Left ventricle myocardium inferior (tissue), 1 donor: ENCODE measurements around the gene F13A1. TPM values are rescaled to one million over a fixed set of nuclear protein-coding genes. Genes with fewer than 3 reads are reported as not detected.

Experiments
- DNase-seq: peaks from one replicate; pipeline ENCODE4 v3.0.0-alpha.2; 2020
- H3K27ac ChIP-seq: fragments of 200-600 bp; replicated peaks from 2 replicates; pipeline ENCODE4 v1.8.0; 2021
- H3K27me3 ChIP-seq: fragments of 200-600 bp; 2 replicates; pipeline ENCODE4 v1.8.0; 2021; ENCODE audit warnings: low read depth
- H3K36me3 ChIP-seq: fragments of 200-600 bp; 2 replicates; pipeline ENCODE4 v1.8.0; 2021
- H3K4me1 ChIP-seq: fragments of 200-600 bp; 2 replicates; pipeline ENCODE4 v1.8.0; 2021
- H3K4me3 ChIP-seq: fragments of 200-600 bp; 2 replicates; pipeline ENCODE4 v1.8.0; 2021; ENCODE audit warnings: mild to moderate bottlenecking, moderate library complexity
- H3K9me3 ChIP-seq: fragments of 200-600 bp; replicated peaks from 2 replicates; pipeline ENCODE4 v1.8.0; 2021
- intact Hi-C: fragments of 100-400 bp; cut with micrococcal nuclease; formaldehyde crosslinking; loops from one replicate; pipeline ENCODE4 v1.11.0; 2022
- total RNA-seq: library from RNA; stranded (reverse); fragmentation: NEBNext Ultra II Directional; extraction: Animal tissue kit (Norgen Biotek cat#: 25700); gene quantifications from one replicate; pipeline ENCODE4 v1.2.1, GENCODE V29; 2021
- TF ChIP-seq, protein P1 (sequence below): fragments of 200-600 bp; IDR thresholded peaks from 2 replicates; pipeline ENCODE4 v1.8.0; 2021; ENCODE audit warnings: antibody characterized with exemption, mild to moderate bottlenecking, borderline replicate concordance
- donor health status: DM: no; HTN: yes; CAD: no; lungs with severe emphysema.

The F13A1 gene
- total RNA-seq, 1 donor from 2014 or later, result 93.1 TPM

DNA sequence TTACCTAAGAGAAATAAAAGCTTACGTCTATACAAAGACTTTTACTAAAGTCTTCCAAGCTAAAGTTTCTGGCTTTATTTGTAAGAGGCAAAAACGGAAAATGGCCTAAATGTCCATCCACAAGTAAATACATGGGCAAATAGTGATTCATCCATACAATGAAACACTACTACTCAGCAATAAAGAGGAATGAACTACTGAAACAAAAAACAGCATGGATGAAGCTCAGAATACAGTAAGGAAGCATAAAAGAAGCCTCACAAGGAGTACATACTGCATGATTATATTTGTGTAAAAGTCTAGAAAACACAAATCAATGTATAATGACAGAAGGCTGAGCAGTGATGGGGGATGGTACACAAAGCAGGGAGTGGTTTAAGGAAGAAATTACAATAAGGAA, 84.7 kb downstream of the F13A1 start:
- no peaks in the 10 kb centered on the region for H3K27me3 ChIP-seq
- TF ChIP-seq, protein P1, sequence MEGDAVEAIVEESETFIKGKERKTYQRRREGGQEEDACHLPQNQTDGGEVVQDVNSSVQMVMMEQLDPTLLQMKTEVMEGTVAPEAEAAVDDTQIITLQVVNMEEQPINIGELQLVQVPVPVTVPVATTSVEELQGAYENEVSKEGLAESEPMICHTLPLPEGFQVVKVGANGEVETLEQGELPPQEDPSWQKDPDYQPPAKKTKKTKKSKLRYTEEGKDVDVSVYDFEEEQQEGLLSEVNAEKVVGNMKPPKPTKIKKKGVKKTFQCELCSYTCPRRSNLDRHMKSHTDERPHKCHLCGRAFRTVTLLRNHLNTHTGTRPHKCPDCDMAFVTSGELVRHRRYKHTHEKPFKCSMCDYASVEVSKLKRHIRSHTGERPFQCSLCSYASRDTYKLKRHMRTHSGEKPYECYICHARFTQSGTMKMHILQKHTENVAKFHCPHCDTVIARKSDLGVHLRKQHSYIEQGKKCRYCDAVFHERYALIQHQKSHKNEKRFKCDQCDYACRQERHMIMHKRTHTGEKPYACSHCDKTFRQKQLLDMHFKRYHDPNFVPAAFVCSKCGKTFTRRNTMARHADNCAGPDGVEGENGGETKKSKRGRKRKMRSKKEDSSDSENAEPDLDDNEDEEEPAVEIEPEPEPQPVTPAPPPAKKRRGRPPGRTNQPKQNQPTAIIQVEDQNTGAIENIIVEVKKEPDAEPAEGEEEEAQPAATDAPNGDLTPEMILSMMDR, result no peak
- no peaks in the 10 kb centered on the region for H3K36me3 ChIP-seq
- DNase-seq, result no peak
- H3K27ac ChIP-seq, result no peak overlapping the region
- H3K9me3 ChIP-seq, result no peaks in the 10 kb centered on the region
- no peaks in the 10 kb centered on the region for H3K4me1 ChIP-seq
- H3K4me3 ChIP-seq, result no peak overlapping the region
- intact Hi-C loops, result no loop called here

DNA sequence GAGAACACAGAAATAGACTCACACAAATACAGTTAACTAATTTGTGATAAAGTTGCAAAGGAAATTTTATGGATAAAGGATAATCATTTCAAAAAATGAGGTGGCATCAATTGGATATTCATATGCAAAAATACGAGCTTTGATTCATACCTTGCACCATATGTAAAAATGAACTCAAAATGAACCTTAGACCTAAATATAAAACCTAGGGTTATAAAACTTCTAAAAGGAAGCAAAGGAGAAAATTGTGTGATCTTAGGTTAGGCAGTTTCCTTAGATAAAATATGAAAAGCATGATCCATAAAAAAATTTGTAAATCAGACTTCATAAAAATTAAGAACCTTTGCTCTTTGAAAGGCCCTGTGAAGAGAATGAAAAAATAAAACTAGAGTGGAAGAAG, 85.5 kb downstream of the F13A1 start:
- intact Hi-C loops, result no loop called here
- no peak overlapping the region for H3K27ac ChIP-seq
- no peaks in the 10 kb centered on the region for H3K27me3 ChIP-seq
- no peaks in the 10 kb centered on the region for H3K9me3 ChIP-seq
- DNase-seq, result no peak
- H3K36me3 ChIP-seq, result no peaks in the 10 kb centered on the region
- no peaks in the 10 kb centered on the region for H3K4me1 ChIP-seq
- TF ChIP-seq, protein P1, result no peak
- H3K4me3 ChIP-seq, result no peak overlapping the region

DNA sequence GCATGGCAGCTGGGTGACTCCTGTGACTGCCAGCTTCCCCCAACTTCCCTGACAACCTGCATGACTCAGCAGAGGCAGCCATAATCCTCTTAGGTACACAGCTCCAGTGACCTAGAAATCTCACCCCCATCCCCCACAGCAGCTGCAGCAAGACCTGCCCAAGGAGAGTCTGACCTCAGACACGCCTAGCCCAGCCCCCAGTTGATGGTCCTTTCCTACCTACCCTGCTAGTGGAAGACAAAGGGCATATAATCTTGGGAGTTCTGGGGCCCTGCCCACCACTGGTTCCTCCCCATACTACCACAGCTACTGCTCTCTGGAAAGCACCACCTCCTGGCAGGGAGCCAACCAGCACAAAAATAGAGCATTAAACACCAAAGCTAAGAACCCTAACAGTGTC, 90.2 kb downstream of the F13A1 start:
- peaks cover 8% of the 10 kb centered on the region for H3K27me3 ChIP-seq
- DNase-seq, result no peak

DNA sequence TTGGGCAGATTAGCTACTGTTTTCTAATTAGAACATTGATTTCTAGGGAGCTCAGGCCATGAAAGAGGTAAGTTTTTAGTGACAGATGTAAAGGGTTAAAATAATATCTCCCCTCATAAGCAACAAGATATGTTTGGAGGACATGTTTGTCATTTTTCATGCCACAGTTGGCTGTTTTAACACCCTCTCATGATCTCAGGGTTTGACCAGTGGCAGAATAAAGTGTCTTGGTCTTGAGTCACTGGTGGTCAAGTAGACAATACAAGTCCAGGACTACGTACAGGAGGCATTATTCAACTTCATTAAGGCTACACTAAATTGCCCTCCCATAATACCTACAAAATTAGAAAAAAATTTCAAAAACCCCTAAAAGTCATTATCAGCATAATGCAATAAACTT, 92.6 kb downstream of the F13A1 start:
- intact Hi-C loops, result no loop called here

More for the DNA sequence above, 90.2 kb downstream of the F13A1 start:
- Histone ChIP-seq H3K4me3 (no peak overlapping the region), H3K9me3 (no peaks in the 10 kb centered on the region), H3K27ac (no peak overlapping the region), H3K36me3 (no peaks in the 10 kb centered on the region), H3K4me1 (no peaks in the 10 kb centered on the region)
- TF ChIP-seq, protein P1, result no peak
- intact Hi-C loops, result no loop called here

DNA sequence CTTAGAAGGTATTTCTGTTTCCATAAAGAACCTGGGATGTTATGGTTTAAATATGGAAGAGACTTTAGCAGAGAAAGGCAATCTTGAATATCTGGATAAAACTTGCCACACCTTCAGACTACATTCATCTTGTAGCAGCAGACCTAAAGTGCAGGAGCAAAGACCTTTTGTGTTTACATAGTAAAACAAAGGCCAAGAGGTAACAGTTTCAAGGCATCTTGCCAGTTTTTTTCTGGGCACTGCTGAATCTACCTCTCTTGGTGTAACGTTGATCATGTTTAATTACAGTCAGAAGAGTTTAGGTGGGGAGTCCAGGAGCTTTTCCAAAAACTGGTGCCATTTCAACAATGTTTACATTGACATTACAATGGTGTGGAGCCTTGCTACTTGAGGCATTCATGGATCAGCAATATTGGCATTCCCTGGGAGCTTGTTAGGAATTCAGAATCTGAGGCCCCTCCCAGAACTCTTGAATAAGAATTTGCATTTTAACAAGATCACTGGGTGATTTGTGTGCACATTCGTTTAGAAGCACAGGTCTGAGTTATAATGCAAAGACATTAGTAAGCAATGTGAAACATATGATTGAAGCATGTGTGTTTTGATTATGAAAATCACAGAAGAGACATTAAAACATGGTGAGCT, 94.5 kb downstream of the F13A1 start:
- no peak for DNase-seq
- TF ChIP-seq, protein P1, result no peak
- intact Hi-C loops, result no loop called here
- Histone ChIP-seq H3K4me1 (no peaks in the 10 kb centered on the region), H3K36me3 (no peaks in the 10 kb centered on the region), H3K4me3 (no peak overlapping the region), H3K27me3 (peaks cover 18% of the 10 kb centered on the region), H3K27ac (no peak overlapping the region), H3K9me3 (no peaks in the 10 kb centered on the region)

More for the DNA sequence above, 92.6 kb downstream of the F13A1 start:
- Histone ChIP-seq H3K4me1 (no peaks in the 10 kb centered on the region), H3K36me3 (no peaks in the 10 kb centered on the region), H3K27ac (no peak overlapping the region), H3K9me3 (no peaks in the 10 kb centered on the region), H3K27me3 (peaks cover 15% of the 10 kb centered on the region), H3K4me3 (no peak overlapping the region)
- DNase-seq, result no peak
- TF ChIP-seq, protein P1, result no peak
